Panc1 (cell line): ENCODE results near the gene PEX7. TPM values are rescaled to one million over a fixed set of nuclear protein-coding genes. Genes with fewer than 3 reads are reported as not detected.

Experiments
- ATAC-seq: fragments of 200-7000 bp; cut with Tn5 transposase; 2 replicates; pipeline ENCODE4 v1.9.1; 2020; ENCODE audit warnings: mild to moderate bottlenecking, moderate library complexity
- BruUV-seq: library from RNA; stranded (reverse); fragments of 400-500 nt; replicated peaks from 2 replicates; lab custom pipeline; 2021; lab: Mats Ljungman, UMichigan
- CTCF ChIA-PET: fragments of 300-600 bp; sonication (Branson Sonifier 250); formaldehyde crosslinking; loops from one replicate; lab custom pipeline; 2022; ENCODE audit warnings: antibody characterized with exemption; lab: Charles Lee
- POLR2A ChIA-PET: fragments of 300-600 bp; sonication (Branson Sonifier 250); formaldehyde crosslinking; loops from one replicate; lab custom pipeline; 2022; ENCODE audit warnings: antibody characterized with exemption; lab: Charles Lee
- DNase-seq: peaks from one replicate; pipeline ENCODE4 v3.0.0-alpha.2; 2010; ENCODE audit warnings: low read depth, low spot score
- H3K27ac ChIP-seq: 2 replicates; pipeline ENCODE4 v1.5.1; 2011; ENCODE audit warnings: mild to moderate bottlenecking, low read length, inconsistent platforms
- H3K27me3 ChIP-seq: fragments of 200-500 bp; sonication (Bioruptor generic); 2 replicates; pipeline ENCODE4 v1.6.0; 2014; ENCODE audit warnings: low read length, inconsistent platforms; ENCODE audit not compliant: control insufficient read depth, insufficient read depth
- H3K36me3 ChIP-seq: fragments of 200-500 bp; sonication (Bioruptor generic); 2 replicates; pipeline ENCODE4 v1.5.1; 2014; ENCODE audit warnings: inconsistent platforms, mild to moderate bottlenecking, low read length, moderate library complexity; ENCODE audit not compliant: control insufficient read depth, insufficient read depth
- H3K4me1 ChIP-seq: 2 replicates; pipeline ENCODE4 v1.5.1; 2011; ENCODE audit warnings: inconsistent platforms, mild to moderate bottlenecking, low read length, moderate library complexity; ENCODE audit not compliant: control insufficient read depth, insufficient read depth
- H3K4me3 ChIP-seq, 2 experiments: 2 replicates each; pipeline ENCODE4 v1.5.1; 2011 to 2012; ENCODE audit warnings: low read depth in 2 of 2, low read length in 2 of 2, mild to moderate bottlenecking in 2 of 2, inconsistent platforms in 1 of 2, moderate library complexity in 1 of 2
- H3K9me3 ChIP-seq: fragments of 200-500 bp; sonication (Bioruptor generic); 2 replicates; pipeline ENCODE4 v1.5.1; 2014; ENCODE audit warnings: low read depth, mild to moderate bottlenecking, inconsistent platforms, low read length, moderate library complexity; ENCODE audit not compliant: control insufficient read depth, insufficient read depth
- POLR2AphosphoS5 ChIP-seq: IDR thresholded peaks from 2 replicates; pipeline ENCODE4 v1.6.1; 2012; ENCODE audit warnings: mild to moderate bottlenecking, low read depth, low read length, moderate library complexity
- SIN3A ChIP-seq: IDR thresholded peaks from 2 replicates; pipeline ENCODE4 v1.6.1; 2012; ENCODE audit warnings: low read depth, mild to moderate bottlenecking, low read length, moderate library complexity, borderline replicate concordance; ENCODE audit not compliant: insufficient read depth
- TCF7L2 ChIP-seq: IDR thresholded peaks from 2 replicates; pipeline ENCODE4 v1.6.1; 2011; ENCODE audit warnings: mild to moderate bottlenecking, low read depth, low read length, inconsistent platforms
- in situ Hi-C: cut with HindIII; loops from 2 replicates; pipeline ENCODE4 v1.10.0; 2016; ENCODE audit warnings: low sequenced_read_pairs, low pct_unique_long_range_greater_than_20kb
- intact Hi-C: fragments of 100-400 bp; cut with micrococcal nuclease; formaldehyde crosslinking; loops from one replicate; pipeline ENCODE4 v1.10.0; 2022; ENCODE audit not compliant: unreplicated experiment
- total RNA-seq: library from RNA; stranded (reverse); gene quantifications from one replicate; pipeline ENCODE4 v1.2.1, GENCODE V29; 2021; ENCODE audit not compliant: unreplicated experiment
- TF ChIP-seq, protein P1 (sequence below): fragments of 450-650 bp; IDR thresholded peaks from 2 replicates; pipeline ENCODE4 v1.5.1; 2017; ENCODE audit warnings: mild to moderate bottlenecking
- TF ChIP-seq, protein P2 (sequence below), 2 experiments: IDR thresholded peaks; 2 replicates each; pipeline ENCODE4 v1.6.1; 2011 to 2012; ENCODE audit warnings: low read depth in 2 of 2, control low read depth in 1 of 2, low read length in 1 of 2, mild to moderate bottlenecking in 1 of 2, moderate library complexity in 1 of 2; ENCODE audit not compliant: insufficient read depth in 1 of 2

The PEX7 gene
- total RNA-seq, 1 experiment from 2014 or later: 8.8 TPM

DNA sequence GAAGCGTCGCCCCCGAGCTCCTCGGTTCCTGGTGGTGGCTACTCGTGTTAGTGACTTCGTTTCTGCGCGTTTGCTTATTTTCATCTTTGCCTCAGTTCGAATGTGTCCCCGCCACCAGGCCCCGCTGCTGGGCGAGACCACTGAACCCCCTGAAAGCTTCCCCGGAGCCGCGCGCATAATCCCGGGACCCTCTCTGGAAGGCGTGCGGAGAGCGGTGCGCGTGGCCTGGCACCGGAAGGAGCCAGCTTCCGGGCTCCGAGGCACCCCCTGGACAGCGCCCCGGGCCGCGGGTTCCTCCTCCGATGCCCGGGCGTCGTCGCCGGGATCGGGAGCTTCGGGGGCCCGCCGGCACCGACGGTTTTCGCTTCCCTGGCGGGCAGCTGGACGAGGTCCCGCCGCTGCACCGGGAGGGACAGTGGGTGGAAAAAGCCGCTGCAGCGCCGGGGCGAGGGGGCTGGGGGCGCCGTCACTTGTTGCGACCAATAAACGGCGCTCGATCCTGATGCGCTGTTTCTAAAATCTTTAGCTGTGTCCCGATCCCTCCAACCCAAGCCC, 99.1 kb downstream of the PEX7 start:
- Histone ChIP-seq H3K9me3 (no peaks in the 10 kb centered on the region), H3K27ac (no peak overlapping the region), H3K4me1 (no peaks in the 10 kb centered on the region; the same call in 1 of the 2 replicates), H3K4me3 (peak overlapping the region; percentile 45 to 59), H3K27me3 (peaks cover 3% of the 10 kb centered on the region), H3K36me3 (no peaks in the 10 kb centered on the region)
- intact Hi-C loops: loop anchor here (10.0 kb wide), 2 partner anchors 77 to 277 kb away; no protein-coding TSS in a partner anchor
- no peak for DNase-seq
- in situ Hi-C loops: no loop called here
- CTCF ChIA-PET: interaction anchor here (0.5 to 0.7 kb wide), 2 partner anchors 156 to 372 kb away, joined by 3 to 4 read pairs; no protein-coding TSS in a partner anchor
- ATAC-seq: peak; percentile 52
- no TSS peak for BruUV-seq
- TF ChIP-seq, protein P1, sequence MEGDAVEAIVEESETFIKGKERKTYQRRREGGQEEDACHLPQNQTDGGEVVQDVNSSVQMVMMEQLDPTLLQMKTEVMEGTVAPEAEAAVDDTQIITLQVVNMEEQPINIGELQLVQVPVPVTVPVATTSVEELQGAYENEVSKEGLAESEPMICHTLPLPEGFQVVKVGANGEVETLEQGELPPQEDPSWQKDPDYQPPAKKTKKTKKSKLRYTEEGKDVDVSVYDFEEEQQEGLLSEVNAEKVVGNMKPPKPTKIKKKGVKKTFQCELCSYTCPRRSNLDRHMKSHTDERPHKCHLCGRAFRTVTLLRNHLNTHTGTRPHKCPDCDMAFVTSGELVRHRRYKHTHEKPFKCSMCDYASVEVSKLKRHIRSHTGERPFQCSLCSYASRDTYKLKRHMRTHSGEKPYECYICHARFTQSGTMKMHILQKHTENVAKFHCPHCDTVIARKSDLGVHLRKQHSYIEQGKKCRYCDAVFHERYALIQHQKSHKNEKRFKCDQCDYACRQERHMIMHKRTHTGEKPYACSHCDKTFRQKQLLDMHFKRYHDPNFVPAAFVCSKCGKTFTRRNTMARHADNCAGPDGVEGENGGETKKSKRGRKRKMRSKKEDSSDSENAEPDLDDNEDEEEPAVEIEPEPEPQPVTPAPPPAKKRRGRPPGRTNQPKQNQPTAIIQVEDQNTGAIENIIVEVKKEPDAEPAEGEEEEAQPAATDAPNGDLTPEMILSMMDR: no peak
- no peak for TF ChIP-seq POLR2AphosphoS5
- no peak for TF ChIP-seq SIN3A
- TF ChIP-seq, protein P2, sequence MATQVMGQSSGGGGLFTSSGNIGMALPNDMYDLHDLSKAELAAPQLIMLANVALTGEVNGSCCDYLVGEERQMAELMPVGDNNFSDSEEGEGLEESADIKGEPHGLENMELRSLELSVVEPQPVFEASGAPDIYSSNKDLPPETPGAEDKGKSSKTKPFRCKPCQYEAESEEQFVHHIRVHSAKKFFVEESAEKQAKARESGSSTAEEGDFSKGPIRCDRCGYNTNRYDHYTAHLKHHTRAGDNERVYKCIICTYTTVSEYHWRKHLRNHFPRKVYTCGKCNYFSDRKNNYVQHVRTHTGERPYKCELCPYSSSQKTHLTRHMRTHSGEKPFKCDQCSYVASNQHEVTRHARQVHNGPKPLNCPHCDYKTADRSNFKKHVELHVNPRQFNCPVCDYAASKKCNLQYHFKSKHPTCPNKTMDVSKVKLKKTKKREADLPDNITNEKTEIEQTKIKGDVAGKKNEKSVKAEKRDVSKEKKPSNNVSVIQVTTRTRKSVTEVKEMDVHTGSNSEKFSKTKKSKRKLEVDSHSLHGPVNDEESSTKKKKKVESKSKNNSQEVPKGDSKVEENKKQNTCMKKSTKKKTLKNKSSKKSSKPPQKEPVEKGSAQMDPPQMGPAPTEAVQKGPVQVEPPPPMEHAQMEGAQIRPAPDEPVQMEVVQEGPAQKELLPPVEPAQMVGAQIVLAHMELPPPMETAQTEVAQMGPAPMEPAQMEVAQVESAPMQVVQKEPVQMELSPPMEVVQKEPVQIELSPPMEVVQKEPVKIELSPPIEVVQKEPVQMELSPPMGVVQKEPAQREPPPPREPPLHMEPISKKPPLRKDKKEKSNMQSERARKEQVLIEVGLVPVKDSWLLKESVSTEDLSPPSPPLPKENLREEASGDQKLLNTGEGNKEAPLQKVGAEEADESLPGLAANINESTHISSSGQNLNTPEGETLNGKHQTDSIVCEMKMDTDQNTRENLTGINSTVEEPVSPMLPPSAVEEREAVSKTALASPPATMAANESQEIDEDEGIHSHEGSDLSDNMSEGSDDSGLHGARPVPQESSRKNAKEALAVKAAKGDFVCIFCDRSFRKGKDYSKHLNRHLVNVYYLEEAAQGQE (IDR thresholded peaks at IDR 0.05; ENCODE audit: insufficient read depth in 1 of 2, low read depth in 2 of 2, low read length in 1 of 2): no peak
- TF ChIP-seq TCF7L2: no peak
- POLR2A ChIA-PET: no interaction called here

DNA sequence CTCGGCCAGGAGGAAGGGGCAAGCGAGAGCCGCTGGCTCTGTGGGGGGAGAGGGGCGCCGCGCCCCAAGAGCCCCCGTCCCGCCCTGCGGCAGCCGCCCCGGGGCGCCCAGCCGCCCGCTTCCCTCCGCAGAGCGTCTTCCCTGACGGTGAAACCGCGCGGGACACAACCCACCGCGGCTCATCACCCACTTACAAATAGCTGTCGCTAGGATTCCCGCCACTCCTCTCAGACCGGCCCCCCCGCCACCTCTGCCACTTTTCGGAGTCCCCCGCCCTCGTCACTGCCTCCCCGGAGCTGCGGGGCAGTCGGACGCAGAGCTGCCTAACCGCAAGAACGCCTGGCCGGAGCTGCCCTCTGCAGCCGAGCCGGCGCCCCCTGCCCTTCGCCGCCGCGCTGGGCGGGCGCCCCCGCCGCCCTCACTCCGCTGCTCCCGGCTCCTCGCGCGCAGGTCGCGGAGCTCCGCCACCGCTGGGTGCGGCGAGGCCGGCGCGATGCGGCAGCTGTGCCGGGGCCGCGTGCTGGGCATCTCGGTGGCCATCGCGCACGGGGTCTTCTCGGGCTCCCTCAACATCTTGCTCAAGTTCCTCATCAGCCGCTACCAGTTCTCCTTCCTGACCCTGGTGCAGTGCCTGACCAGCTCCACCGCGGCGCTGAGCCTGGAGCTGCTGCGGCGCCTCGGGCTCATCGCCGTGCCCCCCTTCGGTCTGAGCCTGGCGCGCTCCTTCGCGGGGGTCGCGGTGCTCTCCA, 99.7 kb downstream of the PEX7 start, which contains the start of gene SLC35D3:
Gene SLC35D3 (plus strand): TSS at position 366 of the 749 bp plus-strand sequence. CDS start 128 bp downstream, at position 494.
- peaks cover 3% of the 10 kb centered on the region for H3K27me3 ChIP-seq
- peak within 1 kb of the TSS; percentile 45 to 59 for H3K4me3 ChIP-seq
- ATAC-seq (peak; percentile 75), DNase-seq (no peak)
- intact Hi-C loops: loop anchor here (10.0 kb wide), 2 partner anchors 77 to 277 kb away; no protein-coding TSS in a partner anchor
- no peaks in the 10 kb centered on the region for H3K9me3 ChIP-seq
- ChIA-PET POLR2A (interaction anchor here (0.5 kb wide), 1 partner anchor 220 kb away, joined by 4 read pairs; no protein-coding TSS in a partner anchor), CTCF (interaction anchor here (0.6 to 0.7 kb wide), 4 partner anchors 15 to 373 kb away, joined by 3 to 8 read pairs (median 4); partner anchors contain the start of gene PEX7)
- in situ Hi-C loops: no loop called here
- H3K36me3 ChIP-seq: no peaks in the 10 kb centered on the region
- H3K27ac ChIP-seq: no peak within 1 kb of the TSS
- TF ChIP-seq, protein P2 (IDR thresholded peaks at IDR 0.05; ENCODE audit: insufficient read depth in 1 of 2, low read depth in 2 of 2, low read length in 1 of 2): no peak
- TF ChIP-seq SIN3A (no peak), TCF7L2 (no peak), POLR2AphosphoS5 (no peak)
- TF ChIP-seq, protein P1: peak; percentile 9; the same call in 1 of the 2 replicates
- BruUV-seq: no TSS peak
- no peaks in the 10 kb centered on the region; the same call in 1 of the 2 replicates for H3K4me1 ChIP-seq
